ENCODE data around the gene HDAC9.

Gene HDAC9

DNA sequence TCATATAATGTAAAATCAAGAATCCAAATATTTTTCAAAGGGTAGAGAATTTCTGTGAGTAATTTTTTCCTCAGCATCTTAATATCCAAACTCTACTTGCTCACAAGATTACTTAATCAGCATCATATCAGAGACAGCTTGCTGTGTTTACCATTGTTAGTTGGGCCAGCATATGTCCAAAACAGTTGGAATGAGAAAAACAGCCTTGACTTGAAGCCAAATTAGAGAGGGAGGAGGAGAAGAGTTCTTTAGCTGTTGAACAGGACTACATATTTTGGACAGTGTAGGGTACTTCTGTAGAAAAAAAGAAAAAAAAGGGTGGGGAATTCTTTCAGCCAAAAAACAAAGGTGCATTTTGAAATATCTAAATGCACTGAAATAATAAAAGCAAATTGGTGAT, 69.8 kb downstream of the HDAC9 start:
- no peaks in the 10 kb centered on the region for H3K9me3 Mint-ChIP-seq
- H3K27ac Mint-ChIP-seq = peak overlapping the region; percentile 83
- peaks cover 4% of the 10 kb centered on the region for H3K36me3 Mint-ChIP-seq
- no peak for ATAC-seq (ENCODE audit: low read depth)
- H3K4me1 Mint-ChIP-seq = peaks cover 24% of the 10 kb centered on the region
- no peak for DNase-seq (ENCODE audit: low spot score in 2 of 2)
- H3K4me3 Mint-ChIP-seq = no peak overlapping the region
- H3K27me3 Mint-ChIP-seq = no peaks in the 10 kb centered on the region

DNA sequence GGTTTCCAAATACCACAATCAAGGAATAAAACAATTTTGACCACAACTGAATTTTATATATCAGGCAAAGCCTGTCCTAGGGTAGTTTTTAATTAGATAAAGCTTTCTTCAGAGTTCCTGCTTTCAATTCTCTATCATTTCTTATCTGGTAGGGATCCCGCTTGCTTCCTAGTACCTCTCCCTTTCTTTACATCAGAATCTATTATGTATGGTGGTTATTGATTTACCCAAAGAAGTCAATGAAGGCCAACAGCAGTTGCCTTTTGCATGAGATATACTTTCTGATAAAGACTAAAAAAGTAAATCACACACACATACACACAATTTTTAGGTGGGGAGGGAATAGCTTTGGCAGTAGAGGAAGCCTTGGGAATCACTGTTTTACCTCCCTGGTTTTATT, 70.7 kb downstream of the HDAC9 start:
- H3K36me3 Mint-ChIP-seq = peaks cover 4% of the 10 kb centered on the region

DNA sequence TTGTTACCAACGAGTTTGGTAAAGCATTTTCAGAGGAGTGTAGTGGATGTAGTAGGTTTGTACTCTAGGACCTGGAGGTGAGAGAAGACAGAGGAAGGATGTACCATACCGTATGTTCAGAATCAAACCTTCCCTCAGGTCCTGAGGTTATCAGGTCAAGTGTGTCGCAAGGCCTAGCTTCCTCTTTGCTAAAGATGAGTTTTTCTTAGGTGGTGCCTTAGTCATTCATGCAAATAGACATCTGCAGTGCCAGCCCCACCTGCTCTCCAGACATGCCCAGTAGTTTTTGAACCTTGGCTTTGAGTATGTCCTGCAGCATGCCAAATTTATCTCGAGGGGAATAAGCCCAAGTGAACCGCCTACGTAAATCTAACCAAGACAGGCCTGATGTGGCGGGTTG, 71.3 kb downstream of the HDAC9 start:
- ATAC-seq (ENCODE audit: low read depth) = peak; percentile 98
- Mint-ChIP-seq H3K4me1 (peaks cover 22% of the 10 kb centered on the region), H3K27ac (peak overlapping the region; percentile 91)

More for the DNA sequence above, 70.7 kb downstream of the HDAC9 start:
- Mint-ChIP-seq H3K4me1 (peaks cover 23% of the 10 kb centered on the region), H3K9me3 (no peaks in the 10 kb centered on the region), H3K27ac (peak overlapping the region; percentile 91), H3K4me3 (no peak overlapping the region), H3K27me3 (no peaks in the 10 kb centered on the region)
- DNase-seq (ENCODE audit: low spot score in 2 of 2) (no peak), ATAC-seq (ENCODE audit: low read depth) (no peak)

GRCh38 chr7:18570441-18570840, 74.9 kb downstream of the HDAC9 start:
- H3K27ac Mint-ChIP-seq = no peak overlapping the region
- no peaks in the 10 kb centered on the region for H3K9me3 Mint-ChIP-seq
- peaks cover 30% of the 10 kb centered on the region for H3K4me1 Mint-ChIP-seq
- ATAC-seq (ENCODE audit: low read depth) (no peak), DNase-seq (ENCODE audit: low spot score in 2 of 2) (no peak)
- no peaks in the 10 kb centered on the region for H3K27me3 Mint-ChIP-seq
- peaks cover 2% of the 10 kb centered on the region for H3K36me3 Mint-ChIP-seq
- H3K4me3 Mint-ChIP-seq = no peak overlapping the region

More for the DNA sequence above, 71.3 kb downstream of the HDAC9 start:
- Mint-ChIP-seq H3K4me3 (peak overlapping the region; percentile 50), H3K27me3 (no peaks in the 10 kb centered on the region), H3K36me3 (peaks cover 1% of the 10 kb centered on the region), H3K9me3 (no peaks in the 10 kb centered on the region)
- DNase-seq (ENCODE audit: low spot score in 2 of 2) = peak; percentile 44 to 71

DNA sequence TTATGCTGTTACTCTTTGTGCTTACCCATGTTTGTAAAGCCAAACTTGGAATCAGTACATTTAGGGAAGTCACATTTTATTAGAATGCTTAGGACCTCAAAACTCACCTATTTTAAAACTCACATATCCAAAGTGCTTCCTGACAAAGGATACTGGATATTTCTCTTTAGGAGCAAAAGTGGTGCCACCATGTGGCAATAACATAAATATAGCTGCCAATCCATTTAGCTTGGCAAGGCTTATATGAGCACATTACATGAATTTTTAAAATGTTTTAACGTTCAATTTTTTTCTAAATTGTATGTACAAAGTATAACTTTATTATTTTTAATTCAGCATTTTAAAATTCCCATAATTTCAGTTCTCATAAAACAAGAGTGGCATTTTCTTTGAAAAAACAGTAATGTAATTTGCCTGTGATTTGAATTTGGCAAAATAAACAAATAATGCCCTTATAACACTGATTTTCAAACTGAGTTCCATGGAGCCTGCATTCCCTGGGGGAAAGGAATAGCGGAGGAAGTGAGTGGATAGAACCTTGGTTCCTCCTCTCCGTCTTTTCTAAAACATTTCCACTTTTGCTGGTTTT, 75.4 kb downstream of the HDAC9 start:
- Mint-ChIP-seq H3K27ac (no peak overlapping the region), H3K4me1 (peaks cover 31% of the 10 kb centered on the region), H3K27me3 (no peaks in the 10 kb centered on the region), H3K4me3 (no peak overlapping the region), H3K36me3 (peaks cover 2% of the 10 kb centered on the region), H3K9me3 (no peaks in the 10 kb centered on the region)
- ATAC-seq (ENCODE audit: low read depth) = no peak
- no peak for DNase-seq (ENCODE audit: low spot score in 2 of 2)

DNA sequence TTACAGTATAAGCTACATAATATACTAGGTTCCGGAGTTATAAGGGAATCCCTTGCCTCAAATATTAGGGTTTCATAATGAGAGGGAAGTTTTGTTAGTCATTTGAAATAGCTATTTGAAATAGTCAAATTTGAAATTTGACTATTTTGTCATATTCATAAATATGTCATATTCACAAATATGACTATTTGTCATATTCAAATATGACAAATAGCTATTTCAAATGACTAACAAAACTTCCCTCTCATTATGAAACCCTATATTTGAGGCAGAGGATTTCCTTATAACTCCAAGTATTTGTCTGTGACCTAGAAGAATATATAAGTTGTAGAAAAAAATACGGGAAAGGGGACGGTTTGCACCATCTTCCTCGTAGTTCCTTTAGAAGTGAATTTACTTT, 76.6 kb downstream of the HDAC9 start:
- Mint-ChIP-seq H3K27ac (no peak overlapping the region), H3K4me1 (peaks cover 29% of the 10 kb centered on the region), H3K4me3 (no peak overlapping the region), H3K36me3 (peaks cover 2% of the 10 kb centered on the region), H3K27me3 (no peaks in the 10 kb centered on the region), H3K9me3 (no peaks in the 10 kb centered on the region)
- no peak for ATAC-seq (ENCODE audit: low read depth)
- DNase-seq (ENCODE audit: low spot score in 2 of 2) = no peak

DNA sequence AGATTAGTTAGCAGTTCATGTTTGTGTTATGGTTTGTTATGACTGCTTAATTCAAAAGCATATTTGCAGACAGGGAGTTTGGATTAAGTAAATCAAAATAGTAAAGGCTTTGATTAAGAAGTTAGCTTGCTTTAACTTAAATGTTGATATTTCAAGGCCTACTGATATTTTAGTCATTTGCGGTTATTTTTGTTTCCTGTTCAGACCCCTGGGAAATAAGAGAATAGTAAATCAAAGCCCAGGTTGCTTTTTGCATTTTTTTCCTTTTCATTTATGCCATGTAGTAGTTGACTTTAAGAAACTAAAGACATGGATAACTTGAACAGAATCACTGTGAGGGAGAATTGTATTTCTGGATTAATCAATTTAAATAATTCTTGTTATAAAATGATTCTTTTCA, 77.3 kb downstream of the HDAC9 start:
- H3K4me3 Mint-ChIP-seq = peak overlapping the region; percentile 70
- H3K36me3 Mint-ChIP-seq = peaks cover 3% of the 10 kb centered on the region
- ATAC-seq (ENCODE audit: low read depth) = peak; percentile 65
- H3K27me3 Mint-ChIP-seq = no peaks in the 10 kb centered on the region
- peak overlapping the region; percentile 90 for H3K27ac Mint-ChIP-seq
- DNase-seq (ENCODE audit: low spot score in 2 of 2) = no peak
- peaks cover 34% of the 10 kb centered on the region for H3K4me1 Mint-ChIP-seq
- H3K9me3 Mint-ChIP-seq = no peaks in the 10 kb centered on the region

DNA sequence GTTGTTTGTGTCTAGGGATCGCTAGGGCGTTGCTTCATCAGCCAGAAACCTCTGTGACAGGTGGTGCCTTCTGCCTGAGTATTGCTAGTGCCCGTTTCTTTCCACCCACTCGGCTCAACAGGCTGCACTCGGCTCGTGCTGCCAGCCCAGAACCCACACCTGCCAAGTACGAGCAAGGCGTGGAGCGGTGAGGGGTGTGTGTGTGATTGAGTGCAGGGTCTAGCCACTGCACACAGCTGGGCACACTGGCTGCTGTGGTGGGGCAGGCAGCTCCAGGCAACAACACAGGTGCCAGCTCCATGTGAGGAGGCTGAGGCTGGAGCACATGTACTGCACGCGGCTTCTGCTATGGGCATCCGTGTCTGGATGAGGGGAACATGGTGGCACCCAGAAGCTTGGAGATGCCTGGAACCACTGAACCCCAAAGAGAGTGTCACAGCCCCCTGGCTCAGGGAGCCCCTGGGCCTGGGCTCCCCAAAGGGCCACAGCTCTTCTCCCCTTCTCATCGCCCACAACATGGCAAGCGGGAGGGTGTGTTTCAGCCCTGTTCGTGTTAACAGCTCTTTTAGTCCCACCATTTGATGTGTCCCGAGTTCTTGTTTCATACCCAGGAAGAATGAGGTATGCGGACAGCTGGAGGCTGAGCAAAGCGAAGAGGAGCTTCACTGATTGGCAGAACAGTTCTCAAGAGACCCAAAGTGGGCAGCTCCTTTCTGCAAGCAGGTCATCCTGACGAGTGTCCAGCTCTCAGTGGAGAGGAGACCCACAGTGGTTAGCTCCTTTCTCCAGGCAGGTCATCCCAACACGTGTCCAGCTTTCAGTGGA, 78.1 kb downstream of the HDAC9 start:
- peaks cover 3% of the 10 kb centered on the region for H3K36me3 Mint-ChIP-seq
- no peaks in the 10 kb centered on the region for H3K9me3 Mint-ChIP-seq
- DNase-seq (ENCODE audit: low spot score in 2 of 2) (peak in 1 of 2 donors; percentile 15), ATAC-seq (ENCODE audit: low read depth) (peak; percentile 74)
- H3K27me3 Mint-ChIP-seq = no peaks in the 10 kb centered on the region
- H3K27ac Mint-ChIP-seq = peak overlapping the region; percentile 90
- peaks cover 40% of the 10 kb centered on the region for H3K4me1 Mint-ChIP-seq
- H3K4me3 Mint-ChIP-seq = peak overlapping the region; percentile 64

DNA sequence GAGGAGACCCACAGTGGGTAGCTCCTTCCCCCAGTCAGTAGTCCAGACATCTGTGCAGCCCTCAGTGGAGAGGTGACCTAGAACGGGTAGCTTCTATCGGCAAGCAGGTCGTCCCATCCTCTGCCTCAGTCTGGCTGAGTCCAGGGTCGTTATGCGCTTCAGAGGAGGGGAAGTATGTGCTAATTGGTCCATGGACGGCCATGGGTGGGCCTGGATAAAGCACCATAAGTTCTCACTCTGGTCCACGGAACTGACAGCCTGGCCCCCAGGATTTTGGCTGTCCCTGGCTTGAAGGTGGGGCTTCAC, 78.6 kb downstream of the HDAC9 start:
- Mint-ChIP-seq H3K27me3 (no peaks in the 10 kb centered on the region), H3K4me3 (no peak overlapping the region), H3K36me3 (peaks cover 3% of the 10 kb centered on the region), H3K4me1 (peaks cover 43% of the 10 kb centered on the region), H3K27ac (no peak overlapping the region), H3K9me3 (no peaks in the 10 kb centered on the region)
- ATAC-seq (ENCODE audit: low read depth) (no peak), DNase-seq (ENCODE audit: low spot score in 2 of 2) (no peak)

DNA sequence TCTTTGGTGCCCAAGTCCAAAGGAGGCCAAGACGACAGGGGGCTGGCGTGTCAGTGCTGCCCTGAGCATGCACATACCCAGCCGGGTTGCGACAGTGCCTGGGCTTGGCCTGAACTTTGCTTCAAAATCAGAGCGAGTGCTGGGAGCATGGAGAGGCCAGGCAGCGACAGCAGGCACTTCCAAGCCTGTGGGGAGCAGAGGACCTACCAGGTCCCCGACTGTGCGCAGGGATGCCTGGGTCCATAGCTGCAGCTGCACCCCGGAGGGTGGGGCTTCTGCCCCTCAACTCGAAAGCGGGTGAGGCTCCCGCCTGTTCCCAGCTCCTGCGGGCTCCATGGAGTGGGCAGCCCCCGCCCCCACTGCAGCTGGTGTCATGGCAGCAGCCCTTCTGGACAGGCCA, 79.1 kb downstream of the HDAC9 start:
- DNase-seq (ENCODE audit: low spot score in 2 of 2) = no peak
- no peak overlapping the region for H3K27ac Mint-ChIP-seq
- ATAC-seq (ENCODE audit: low read depth) = no peak
- no peaks in the 10 kb centered on the region for H3K27me3 Mint-ChIP-seq
- peaks cover 3% of the 10 kb centered on the region for H3K36me3 Mint-ChIP-seq
- H3K9me3 Mint-ChIP-seq = no peaks in the 10 kb centered on the region
- no peak overlapping the region for H3K4me3 Mint-ChIP-seq
- H3K4me1 Mint-ChIP-seq = peaks cover 43% of the 10 kb centered on the region

- H3K36me3 Mint-ChIP-seq = peaks cover 3% of the 10 kb centered on the region
- H3K4me1 Mint-ChIP-seq = peaks cover 41% of the 10 kb centered on the region
These were observed 80.3 kb downstream of the HDAC9 start for GRCh38 chr7:18575622-18576572.

DNA sequence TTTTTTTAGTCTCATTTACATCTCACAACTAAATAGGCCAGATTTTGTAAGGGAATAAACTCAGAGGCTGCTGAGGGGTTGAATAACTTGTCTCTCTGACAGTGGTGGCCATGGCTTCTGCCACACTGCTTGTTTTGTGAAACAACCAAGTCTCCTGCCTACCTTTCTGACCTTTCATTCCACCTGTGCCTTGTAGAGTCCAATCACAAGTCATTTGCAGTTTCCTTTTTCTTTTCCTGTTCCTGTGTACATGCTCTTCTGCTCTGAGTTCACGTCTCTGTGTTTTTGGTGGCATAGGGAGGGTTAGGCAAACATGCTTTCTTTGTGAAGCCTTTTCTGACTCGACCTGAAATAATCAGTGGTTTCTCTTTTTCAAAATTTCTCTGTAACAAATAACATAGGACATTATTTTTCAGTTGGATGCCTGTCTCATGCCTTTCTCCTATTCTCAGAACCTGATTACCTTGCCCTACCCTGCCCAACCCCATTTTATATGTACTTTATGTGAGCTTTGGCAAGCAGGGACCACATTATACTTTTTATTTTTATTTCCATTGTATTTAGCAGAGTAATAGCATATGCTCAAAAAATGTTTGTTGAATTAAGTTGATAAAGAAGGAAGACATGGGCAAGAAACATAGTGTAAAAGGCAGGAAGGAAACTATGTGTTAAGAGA, 81.7 kb downstream of the HDAC9 start:
- H3K36me3 Mint-ChIP-seq = peaks cover 3% of the 10 kb centered on the region
- ATAC-seq (ENCODE audit: low read depth) = no peak
- no peaks in the 10 kb centered on the region for H3K9me3 Mint-ChIP-seq
- H3K27ac Mint-ChIP-seq = peak overlapping the region; percentile 84
- H3K27me3 Mint-ChIP-seq = no peaks in the 10 kb centered on the region
- peaks cover 39% of the 10 kb centered on the region for H3K4me1 Mint-ChIP-seq
- no peak for DNase-seq (ENCODE audit: low spot score in 2 of 2)
- peak overlapping the region; percentile 16 for H3K4me3 Mint-ChIP-seq

More at GRCh38 chr7:18575622-18576572, 80.3 kb downstream of the HDAC9 start:
- DNase-seq (ENCODE audit: low spot score in 2 of 2) (no peak), ATAC-seq (ENCODE audit: low read depth) (no peak)
- H3K9me3 Mint-ChIP-seq = no peaks in the 10 kb centered on the region
- H3K4me3 Mint-ChIP-seq = peak overlapping the region; percentile 22
- no peaks in the 10 kb centered on the region for H3K27me3 Mint-ChIP-seq
- peak overlapping the region; percentile 84 for H3K27ac Mint-ChIP-seq

- Mint-ChIP-seq H3K27me3 (no peaks in the 10 kb centered on the region), H3K4me3 (no peak overlapping the region), H3K4me1 (peaks cover 30% of the 10 kb centered on the region), H3K27ac (no peak overlapping the region), H3K36me3 (peaks cover 3% of the 10 kb centered on the region), H3K9me3 (no peaks in the 10 kb centered on the region)
- ATAC-seq (ENCODE audit: low read depth) = no peak
- no peak for DNase-seq (ENCODE audit: low spot score in 2 of 2)
These were observed 84.1 kb downstream of the HDAC9 start for GRCh38 chr7:18579698-18580097.
